Right lobe of liver (tissue), 4 donors: Measurements from ENCODE around the gene PAK6.

Experiments used
- CTCF ChIP-seq, 4 donors: fragments of 200-600 bp in 3 of 4; fragments of 450-650 bp in 1 of 4; IDR thresholded peaks; one replicate each; pipeline versions ENCODE4 v1.5.1 to v1.8.0; 2016 to 2022; ENCODE audit warnings: antibody characterized with exemption in 4 of 4, mild to moderate bottlenecking in 2 of 4
- POLR2A ChIP-seq: fragments of 450-650 bp; IDR thresholded peaks from one replicate; pipeline ENCODE4 v1.6.1; 2017; ENCODE audit warnings: antibody characterized with exemption, mild to moderate bottlenecking
- donor health status: DM: no; HTN: no; CAD: no.
- donor health status: DM: no; HTN: no; CAD: no.
- donor health status: DM: no; HTN: yes; CAD: no.

- no peak for TF ChIP-seq CTCF (IDR thresholded peaks at IDR 0.05)
- no peak for TF ChIP-seq POLR2A
Observed at GRCh38 chr15:40222131-40222530, 16.7 kb upstream of the PAK6 start.
